Vagina (tissue), 2 donors: Measurements from ENCODE around the gene NBEAL1. TPM values are rescaled to one million over a fixed set of nuclear protein-coding genes. Genes with fewer than 3 reads are reported as not detected.
"Not testable (repeated sequence)": the region's sequence is repeated elsewhere in the genome, so short reads cannot be mapped to it uniquely, and the experiment has no call there.

Experiments used
- DNase-seq, 2 donors: peaks; one replicate each; pipeline ENCODE4 v3.0.0-alpha.2; 2017; ENCODE audit errors: extremely low spot score in 2 of 2
- H3K27ac ChIP-seq: fragments of 200-600 bp; sonication (generic); one replicate; pipeline ENCODE4 v1.5.1; 2019
- H3K27me3 ChIP-seq: fragments of 200-600 bp; sonication (generic); one replicate; pipeline ENCODE4 v1.5.1; 2019
- H3K36me3 ChIP-seq, 2 donors: fragments of 200-600 bp; sonication (generic); one replicate each; pipeline ENCODE4 v1.5.1; 2017 to 2019
- H3K4me1 ChIP-seq: fragments of 200-600 bp; sonication (generic); one replicate; pipeline ENCODE4 v1.5.1; 2019
- H3K4me3 ChIP-seq, 2 donors: fragments of 200-600 bp; sonication (generic); 1 replicate in 1 of 2; 2 replicates in 1 of 2; pipeline ENCODE4 v1.5.1; 2016 to 2019
- H3K9me3 ChIP-seq: fragments of 200-600 bp; sonication (generic); one replicate; pipeline ENCODE4 v1.5.1; 2019
- CTCF ChIP-seq, 3 experiments: fragments of 450-650 bp in 2 of 3; fragments of 200-600 bp in 1 of 3; sonication (generic) in 1 of 3; IDR thresholded peaks; one replicate each; pipeline ENCODE4 v1.5.1; 2017 to 2019; ENCODE audit warnings: antibody characterized with exemption in 3 of 3, mild to moderate bottlenecking in 2 of 3, moderate library complexity in 2 of 3
- POLR2A ChIP-seq, 2 donors: fragments of 450-650 bp; IDR thresholded peaks; one replicate each; pipeline ENCODE4 v1.6.1; 2017; ENCODE audit warnings: antibody characterized with exemption in 2 of 2, mild to moderate bottlenecking in 2 of 2, moderate library complexity in 2 of 2
- POLR2AphosphoS5 ChIP-seq, 2 donors: sonication (generic); formaldehyde crosslinking; IDR thresholded peaks; one replicate each; pipeline ENCODE4 v1.9.0; 2017; ENCODE audit warnings: antibody characterized with exemption in 2 of 2, mild to moderate bottlenecking in 2 of 2, low read depth in 1 of 2; ENCODE audit not compliant: insufficient read depth in 1 of 2
- intact Hi-C: fragments of 100-400 bp; cut with DNase I; formaldehyde crosslinking; loops from one replicate; pipeline ENCODE4 v1.15.1; 2023
- total RNA-seq: library from RNA; depleted of rRNA; stranded (reverse); fragments of >200 nt; gene quantifications from one replicate; pipeline ENCODE4 v1.2.3, GENCODE V29; 2016

The NBEAL1 gene
- total RNA-seq, 1 donor from 2014 or later: 26.3 TPM

- TF ChIP-seq POLR2AphosphoS5 (IDR thresholded peaks at IDR 0.05; ENCODE audit: insufficient read depth in 1 of 2, low read depth in 1 of 2): no peak
- no peak for TF ChIP-seq CTCF (IDR thresholded peaks at IDR 0.05)
- TF ChIP-seq POLR2A (IDR thresholded peaks at IDR 0.05): no peak
- H3K9me3 ChIP-seq: no peaks in the 10 kb centered on the region
- H3K4me3 ChIP-seq: no peak overlapping the region
- H3K27ac ChIP-seq: no peak overlapping the region
- no peaks in the 10 kb centered on the region for H3K4me1 ChIP-seq
- peaks cover 0 to 8% of the 10 kb centered on the region in 2 donors for H3K36me3 ChIP-seq
- H3K27me3 ChIP-seq: no peaks in the 10 kb centered on the region
- intact Hi-C loops: loop anchor here (5.0 kb wide), 1 partner anchor 796 kb away; no protein-coding TSS in a partner anchor
- no peak for DNase-seq
Measured at GRCh38 chr2:203083328-203083727, 68.7 kb downstream of the NBEAL1 start.

DNA sequence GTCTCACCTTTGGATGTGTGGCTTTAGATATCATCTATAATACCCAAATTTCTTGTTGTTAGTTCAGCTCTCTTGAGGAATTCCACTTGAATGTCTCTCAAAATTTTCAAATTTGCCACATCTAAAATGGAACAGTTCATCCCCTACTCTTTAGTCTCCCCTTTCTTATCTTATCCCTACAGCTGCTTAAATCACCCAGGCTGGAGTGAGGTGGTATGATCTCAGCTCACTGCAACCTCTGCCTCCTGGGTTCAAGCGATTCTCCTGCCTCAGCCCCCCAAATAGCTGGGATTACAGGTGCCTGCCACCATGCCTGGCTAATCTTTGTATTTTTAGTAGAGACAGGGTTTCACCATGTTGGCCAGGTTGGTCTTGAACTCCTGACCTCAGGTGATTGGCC, 71.7 kb downstream of the NBEAL1 start:
- H3K27me3 ChIP-seq, H3K36me3 ChIP-seq, DNase-seq, H3K4me1 ChIP-seq, intact Hi-C loops, H3K9me3 ChIP-seq, H3K4me3 ChIP-seq, H3K27ac ChIP-seq: not testable (repeated sequence)

GRCh38 chr2:203090721-203091120, 76.0 kb downstream of the NBEAL1 start:
- not testable (repeated sequence) for H3K27ac ChIP-seq, DNase-seq

DNA sequence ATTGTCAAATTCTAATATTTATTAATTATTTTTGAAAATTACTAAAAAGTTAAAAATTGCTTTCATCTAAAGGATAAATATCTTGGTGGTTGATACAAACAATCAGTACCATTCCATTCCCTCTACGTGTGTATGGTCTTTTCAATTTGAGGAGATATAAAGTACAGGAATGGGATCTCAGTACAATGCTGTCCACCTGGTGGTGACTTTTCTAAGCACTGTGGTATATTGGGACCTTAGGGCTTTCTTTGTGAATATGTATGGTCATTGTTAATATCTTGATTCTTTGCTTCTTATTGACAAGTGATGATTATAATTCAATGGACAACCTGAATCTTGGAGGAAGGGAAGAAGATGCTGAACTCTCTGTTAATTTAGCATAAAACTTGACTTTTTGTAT, 83.1 kb downstream of the NBEAL1 start:
- Histone ChIP-seq H3K4me3 (no peak overlapping the region), H3K27ac (no peak overlapping the region), H3K36me3 (peaks cover 0 to 24% of the 10 kb centered on the region in 2 donors), H3K4me1 (no peaks in the 10 kb centered on the region), H3K9me3 (no peaks in the 10 kb centered on the region), H3K27me3 (no peaks in the 10 kb centered on the region)
- DNase-seq: no peak
- intact Hi-C loops: no loop called here
- TF ChIP-seq CTCF (IDR thresholded peaks at IDR 0.05) (no peak), POLR2AphosphoS5 (IDR thresholded peaks at IDR 0.05; ENCODE audit: insufficient read depth in 1 of 2, low read depth in 1 of 2) (no peak), POLR2A (IDR thresholded peaks at IDR 0.05) (no peak)

More at GRCh38 chr2:203090721-203091120, 76.0 kb downstream of the NBEAL1 start:
- H3K36me3 ChIP-seq, H3K9me3 ChIP-seq, H3K4me3 ChIP-seq, H3K27me3 ChIP-seq, intact Hi-C loops, H3K4me1 ChIP-seq: not testable (repeated sequence)

DNA sequence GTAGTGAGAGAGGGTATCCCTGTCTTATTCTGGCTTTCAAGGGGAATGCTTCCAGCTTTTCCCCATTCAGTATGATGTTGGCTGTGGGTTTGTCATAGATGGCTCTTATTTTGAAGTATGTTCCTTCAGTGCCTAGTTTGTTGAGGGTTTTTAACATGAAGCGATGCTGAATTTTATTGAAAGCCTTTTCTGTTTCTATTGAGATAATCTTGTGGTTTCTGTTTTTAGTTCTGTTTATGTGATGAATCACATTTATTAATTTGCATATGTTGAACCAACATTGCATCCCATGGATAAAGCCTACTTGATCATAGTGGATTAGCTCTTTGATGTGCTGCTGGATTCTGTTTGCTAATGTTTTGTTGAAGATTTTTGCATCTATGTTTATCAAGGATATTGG, 87.7 kb downstream of the NBEAL1 start:
- H3K4me3 ChIP-seq, H3K9me3 ChIP-seq, H3K4me1 ChIP-seq, intact Hi-C loops, H3K27ac ChIP-seq, DNase-seq, H3K27me3 ChIP-seq: not testable (repeated sequence)
- peaks cover 0 to 34% of the 10 kb centered on the region in 2 donors for H3K36me3 ChIP-seq

DNA sequence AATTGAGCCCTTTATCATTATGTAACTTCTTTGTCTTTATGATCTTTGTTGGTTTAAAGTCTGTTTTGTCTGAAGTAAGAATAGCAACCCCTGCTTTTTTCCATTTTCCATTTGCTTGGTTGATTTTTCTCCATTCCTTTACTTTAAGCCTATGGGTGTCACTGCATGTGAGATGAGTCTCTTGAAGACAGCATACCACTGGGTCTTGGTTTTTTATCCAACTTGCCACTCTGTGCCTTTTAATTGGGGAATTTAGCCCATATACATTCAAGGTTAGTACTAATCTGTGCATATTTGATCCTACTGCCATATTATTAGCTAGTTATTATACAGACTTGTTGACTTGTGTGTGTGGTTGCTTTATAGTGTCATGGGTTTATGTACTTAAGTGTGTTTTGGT, 89.6 kb downstream of the NBEAL1 start:
- H3K4me3 ChIP-seq: no peak overlapping the region
- no peaks in the 10 kb centered on the region for H3K4me1 ChIP-seq
- intact Hi-C loops: no loop called here
- no peaks in the 10 kb centered on the region for H3K27me3 ChIP-seq
- DNase-seq: no peak
- H3K36me3 ChIP-seq: peaks cover 0 to 46% of the 10 kb centered on the region in 2 donors
- peaks cover 7% of the 10 kb centered on the region for H3K9me3 ChIP-seq
- TF ChIP-seq POLR2A (IDR thresholded peaks at IDR 0.05) (no peak), POLR2AphosphoS5 (IDR thresholded peaks at IDR 0.05; ENCODE audit: insufficient read depth in 1 of 2, low read depth in 1 of 2) (no peak), CTCF (IDR thresholded peaks at IDR 0.05) (no peak)
- no peak overlapping the region for H3K27ac ChIP-seq

GRCh38 chr2:203105996-203106395, 91.3 kb downstream of the NBEAL1 start:
- TF ChIP-seq POLR2A (IDR thresholded peaks at IDR 0.05) (no peak), CTCF (IDR thresholded peaks at IDR 0.05) (no peak), POLR2AphosphoS5 (IDR thresholded peaks at IDR 0.05; ENCODE audit: insufficient read depth in 1 of 2, low read depth in 1 of 2) (no peak)
- Histone ChIP-seq H3K9me3 (peaks cover 7% of the 10 kb centered on the region), H3K27ac (no peak overlapping the region), H3K4me1 (no peaks in the 10 kb centered on the region), H3K4me3 (no peak overlapping the region), H3K27me3 (no peaks in the 10 kb centered on the region), H3K36me3 (peaks cover 0 to 45% of the 10 kb centered on the region in 2 donors)
- intact Hi-C loops: no loop called here
- DNase-seq: no peak

- H3K4me3 ChIP-seq, H3K27ac ChIP-seq, intact Hi-C loops, DNase-seq, H3K27me3 ChIP-seq, H3K4me1 ChIP-seq, H3K9me3 ChIP-seq: not testable (repeated sequence)
- H3K36me3 ChIP-seq: peaks cover 0 to 31% of the 10 kb centered on the region in 2 donors
Measured at GRCh38 chr2:203110496-203110895, 95.8 kb downstream of the NBEAL1 start.
